ENCODE results near the gene CCDC88A.
"Not testable (repeated sequence)": the region's sequence is repeated elsewhere in the genome, so short reads cannot be mapped to it uniquely, and the experiment has no call there.

The CCDC88A gene

GRCh38 chr2:55400332-55400731 is 19.3 kb downstream of the CCDC88A start:
- DNase-seq (ENCODE audit: low read depth): no peak
- no peak for TF ChIP-seq CTCF (conservative IDR thresholded peaks at IDR 0.05; ENCODE audit: low read depth, low read length)
- no peak overlapping the region for H3K4me3 ChIP-seq (ENCODE audit: low read length)

- DNase-seq (ENCODE audit: low read depth): no peak
- TF ChIP-seq CTCF (conservative IDR thresholded peaks at IDR 0.05; ENCODE audit: low read depth, low read length): no peak
- no peak overlapping the region for H3K4me3 ChIP-seq (ENCODE audit: low read length)
Observed at GRCh38 chr2:55399815-55400214, 19.8 kb downstream of the CCDC88A start.

DNA sequence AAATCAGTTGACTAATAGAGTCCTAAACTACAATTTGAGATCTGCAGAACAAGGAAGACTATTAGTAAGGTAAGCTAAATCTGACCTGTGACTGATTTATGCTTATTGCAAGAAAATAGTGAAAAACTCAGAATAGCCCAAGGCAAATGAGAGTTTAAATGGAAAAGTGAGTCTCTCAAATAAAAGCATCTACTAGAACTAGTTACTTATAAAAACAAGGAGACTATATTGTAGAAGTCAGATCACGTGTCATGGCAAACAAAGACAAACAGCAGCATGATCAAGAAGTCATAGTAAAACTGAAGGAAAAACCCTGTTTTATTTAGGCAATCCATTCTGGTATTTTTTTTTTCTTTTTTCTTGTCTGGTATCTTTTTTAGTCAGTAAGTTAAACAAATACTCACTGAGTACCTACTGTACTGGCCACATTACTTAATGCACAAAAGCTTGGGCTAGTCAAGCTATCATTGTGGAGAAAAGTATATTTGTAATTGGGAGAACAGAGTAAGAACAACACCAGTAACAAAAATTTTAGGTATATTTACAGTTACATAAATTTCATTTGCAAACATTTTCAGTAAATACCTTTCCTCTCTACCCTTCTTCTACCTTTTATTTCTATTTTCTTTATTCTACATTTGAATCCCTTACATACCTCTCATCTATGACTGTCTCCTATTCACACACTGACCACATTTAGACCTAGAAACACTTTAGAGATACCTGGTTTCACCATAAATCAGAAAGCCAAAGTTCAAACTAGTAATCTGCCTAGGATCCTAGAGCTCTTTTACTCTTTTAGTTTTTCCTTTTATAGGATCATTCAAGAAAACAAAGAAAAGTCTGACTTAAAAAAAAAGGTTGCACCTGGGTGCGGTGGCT is 23.7 kb downstream of the CCDC88A start:
- DNase-seq (ENCODE audit: low read depth): no peak
- H3K4me3 ChIP-seq (ENCODE audit: low read length): no peak overlapping the region
- TF ChIP-seq CTCF (conservative IDR thresholded peaks at IDR 0.05; ENCODE audit: low read depth, low read length): no peak

DNA sequence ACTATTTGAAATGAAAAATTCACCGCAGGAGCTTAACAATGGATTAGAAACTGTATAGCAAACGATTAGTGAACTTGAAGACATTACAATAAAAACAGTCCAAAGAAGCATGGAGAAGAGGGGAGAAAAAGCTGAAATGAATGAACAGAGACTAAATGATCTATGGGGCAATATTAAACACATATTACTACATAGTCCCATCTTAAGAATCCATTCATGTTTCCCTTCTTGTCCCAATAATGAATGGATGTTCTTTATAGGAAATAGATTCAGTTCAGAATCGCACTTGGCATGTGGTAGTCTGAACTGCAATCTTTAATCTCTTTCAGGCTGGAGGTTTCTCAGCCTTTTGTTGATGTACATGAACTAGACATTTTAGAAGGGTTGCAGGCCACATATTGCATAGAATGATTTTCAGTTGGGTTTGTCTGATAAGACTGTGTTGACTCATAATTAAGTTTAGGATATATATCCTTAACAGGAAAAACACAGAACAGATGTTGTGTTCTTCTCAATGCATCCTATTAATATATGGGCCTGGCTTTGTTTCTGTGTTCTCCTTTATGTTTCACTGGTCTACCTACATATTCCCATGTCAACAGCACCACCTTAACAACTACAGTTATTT is 27.9 kb downstream of the CCDC88A start:
- TF ChIP-seq CTCF (conservative IDR thresholded peaks at IDR 0.05; ENCODE audit: low read depth, low read length): no peak
- no peak overlapping the region for H3K4me3 ChIP-seq (ENCODE audit: low read length)
- DNase-seq (ENCODE audit: low read depth): no peak

DNA sequence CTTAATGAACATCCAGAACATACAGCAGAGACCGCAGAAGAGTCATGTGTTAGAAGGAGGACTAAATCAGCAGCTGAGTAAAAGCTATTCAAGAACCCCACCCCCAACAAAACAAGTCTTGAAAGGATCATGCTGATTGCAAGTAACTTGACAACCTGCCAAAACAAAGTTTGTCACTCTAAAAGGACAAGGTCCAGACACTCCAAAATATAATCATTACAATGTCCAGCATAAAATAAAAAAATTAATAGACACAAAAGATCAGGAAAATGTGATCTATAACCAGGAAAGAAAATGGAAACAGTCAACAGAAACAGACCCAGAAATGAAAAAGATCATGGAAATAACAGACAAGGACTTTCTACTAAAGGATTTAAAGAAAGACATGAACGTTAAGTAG is 28.5 kb downstream of the CCDC88A start:
- DNase-seq (ENCODE audit: low read depth): no peak
- no peak for TF ChIP-seq CTCF (conservative IDR thresholded peaks at IDR 0.05; ENCODE audit: low read depth, low read length)
- H3K4me3 ChIP-seq (ENCODE audit: low read length): no peak overlapping the region

GRCh38 chr2:55385516-55385915 is 34.1 kb downstream of the CCDC88A start:
- H3K4me3 ChIP-seq (ENCODE audit: low read length); DNase-seq (ENCODE audit: low read depth): not testable (repeated sequence)

DNA sequence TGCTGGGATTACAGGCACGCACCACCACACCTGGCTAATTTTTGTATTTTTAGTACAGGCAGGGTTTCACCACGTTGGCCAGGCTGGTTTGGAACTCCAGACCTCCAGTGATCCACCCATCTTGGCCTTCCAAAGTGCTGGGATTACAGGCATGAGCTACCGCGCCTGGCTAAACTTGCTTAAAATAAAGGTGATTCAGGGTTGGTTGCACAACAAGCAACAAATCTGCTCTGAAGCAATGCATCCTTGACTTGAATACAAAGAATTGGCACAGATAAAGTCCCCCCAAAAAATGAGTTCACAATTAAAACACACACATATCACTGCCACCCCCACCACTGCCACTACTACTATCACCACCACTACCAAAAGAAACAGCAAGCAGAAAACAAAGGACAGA is 34.9 kb downstream of the CCDC88A start:
- H3K4me3 ChIP-seq (ENCODE audit: low read length): no peak overlapping the region
- DNase-seq (ENCODE audit: low read depth): no peak
- no peak for TF ChIP-seq CTCF (conservative IDR thresholded peaks at IDR 0.05; ENCODE audit: low read depth, low read length)

Measured in retinal pigment epithelial cell (primary cell).